GM19397 (cell line): ENCODE data around the gene PHYHD1.

Experiments
- ATAC-seq: cut with Tn5 transposase; IDR thresholded peaks from one replicate; pipeline ENCODE4 v1.9.1; 2021; ENCODE audit warnings: mild to moderate bottlenecking, moderate library complexity; ENCODE audit not compliant: unreplicated experiment

Gene PHYHD1

GRCh38 chr9:128899566-128900322 is 21.0 kb upstream of the PHYHD1 start:
- no peak for ATAC-seq

GRCh38 chr9:128901379-128901778 is 19.4 kb upstream of the PHYHD1 start:
- no peak for ATAC-seq

- no peak for ATAC-seq
These were observed 19.0 kb upstream of the PHYHD1 start for GRCh38 chr9:128901822-128902221.

GRCh38 chr9:128902351-128903078 is 18.3 kb upstream of the PHYHD1 start:
- ATAC-seq = no peak

GRCh38 chr9:128903079-128903461 is 17.7 kb upstream of the PHYHD1 start:
- no peak for ATAC-seq

GRCh38 chr9:128903871-128904620 is 16.7 kb upstream of the PHYHD1 start:
- no peak for ATAC-seq

- no peak for ATAC-seq
These were observed 14.8 kb upstream of the PHYHD1 start for GRCh38 chr9:128905964-128906363.

- ATAC-seq = no peak
These were observed 14.0 kb upstream of the PHYHD1 start for GRCh38 chr9:128906741-128907140.

GRCh38 chr9:128908372-128908771 is 12.4 kb upstream of the PHYHD1 start:
- no peak for ATAC-seq

- ATAC-seq = no peak
These were observed 10.9 kb upstream of the PHYHD1 start for GRCh38 chr9:128909859-128910258.

GRCh38 chr9:128910906-128911305 is 9.9 kb upstream of the PHYHD1 start:
- ATAC-seq = no peak

GRCh38 chr9:128911529-128912035 is 9.2 kb upstream of the PHYHD1 start:
- no peak for ATAC-seq

- no peak for ATAC-seq
These were observed 8.4 kb upstream of the PHYHD1 start for GRCh38 chr9:128912270-128912853.

- no peak for ATAC-seq
These were observed 7.5 kb upstream of the PHYHD1 start for GRCh38 chr9:128913048-128913900.

GRCh38 chr9:128913995-128914772 is 6.6 kb upstream of the PHYHD1 start:
- no peak for ATAC-seq

- no peak for ATAC-seq
These were observed 4.6 kb upstream of the PHYHD1 start for GRCh38 chr9:128916204-128916603.

GRCh38 chr9:128916745-128917144 is 4.0 kb upstream of the PHYHD1 start:
- ATAC-seq = no peak

GRCh38 chr9:128917151-128917849 is 3.5 kb upstream of the PHYHD1 start:
- no peak for ATAC-seq

GRCh38 chr9:128918921-128919320 is 1.9 kb upstream of the PHYHD1 start:
- no peak for ATAC-seq
